ENCODE results near the gene PRUNE1.

Gene PRUNE1

DNA sequence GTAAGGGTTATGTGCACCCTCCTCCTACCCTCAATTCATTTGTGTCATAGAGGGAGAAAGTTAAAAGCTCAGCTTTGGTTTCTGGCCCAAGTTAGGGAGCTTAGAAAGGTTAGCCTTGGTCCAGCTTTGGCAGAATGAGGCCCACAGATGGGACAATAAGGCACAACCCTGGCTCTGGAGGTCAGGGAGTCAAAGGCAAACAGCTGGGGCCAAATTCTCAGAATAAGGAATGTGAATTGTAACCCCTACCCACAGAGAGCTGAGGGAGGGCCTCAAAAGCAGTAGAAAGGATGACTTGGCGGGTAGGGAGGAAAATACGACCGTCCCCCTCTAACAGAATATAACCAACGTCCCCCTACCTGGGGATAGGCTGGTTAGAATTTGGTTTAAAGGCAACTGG, 42.6 kb upstream of the PRUNE1 start:
- POLR2A ChIA-PET = interaction anchor here (0.6 to 1.1 kb wide), 3 partner anchors 8 to 100 kb away, joined by 3 read pairs; partner anchors contain the start of gene CERS2
- no peak for DNase-seq (ENCODE audit: extremely low spot score)
- TF ChIP-seq SP1 (IDR thresholded peaks at IDR 0.05) = no peak
- no peak for TF ChIP-seq BHLHE40 (IDR thresholded peaks at IDR 0.05; ENCODE audit: borderline replicate concordance)
- TF ChIP-seq, protein P1, sequence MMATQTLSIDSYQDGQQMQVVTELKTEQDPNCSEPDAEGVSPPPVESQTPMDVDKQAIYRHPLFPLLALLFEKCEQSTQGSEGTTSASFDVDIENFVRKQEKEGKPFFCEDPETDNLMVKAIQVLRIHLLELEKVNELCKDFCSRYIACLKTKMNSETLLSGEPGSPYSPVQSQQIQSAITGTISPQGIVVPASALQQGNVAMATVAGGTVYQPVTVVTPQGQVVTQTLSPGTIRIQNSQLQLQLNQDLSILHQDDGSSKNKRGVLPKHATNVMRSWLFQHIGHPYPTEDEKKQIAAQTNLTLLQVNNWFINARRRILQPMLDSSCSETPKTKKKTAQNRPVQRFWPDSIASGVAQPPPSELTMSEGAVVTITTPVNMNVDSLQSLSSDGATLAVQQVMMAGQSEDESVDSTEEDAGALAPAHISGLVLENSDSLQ (IDR thresholded peaks at IDR 0.05) = no peak
- no peak for TF ChIP-seq NFRKB (IDR thresholded peaks at IDR 0.05)
- TF ChIP-seq FOXK2 (IDR thresholded peaks at IDR 0.05) = no peak
- TF ChIP-seq ARNT (IDR thresholded peaks at IDR 0.05) = no peak
- TF ChIP-seq HDGF (IDR thresholded peaks at IDR 0.05; ENCODE audit: borderline replicate concordance) = no peak
- no peak for TF ChIP-seq FOXA1 (IDR thresholded peaks at IDR 0.05)
- TF ChIP-seq CTBP1 (IDR thresholded peaks at IDR 0.05; ENCODE audit: borderline replicate concordance) = no peak
- no peak for TF ChIP-seq TARDBP (IDR thresholded peaks at IDR 0.05)
- CTCF ChIA-PET = no interaction called here

DNA sequence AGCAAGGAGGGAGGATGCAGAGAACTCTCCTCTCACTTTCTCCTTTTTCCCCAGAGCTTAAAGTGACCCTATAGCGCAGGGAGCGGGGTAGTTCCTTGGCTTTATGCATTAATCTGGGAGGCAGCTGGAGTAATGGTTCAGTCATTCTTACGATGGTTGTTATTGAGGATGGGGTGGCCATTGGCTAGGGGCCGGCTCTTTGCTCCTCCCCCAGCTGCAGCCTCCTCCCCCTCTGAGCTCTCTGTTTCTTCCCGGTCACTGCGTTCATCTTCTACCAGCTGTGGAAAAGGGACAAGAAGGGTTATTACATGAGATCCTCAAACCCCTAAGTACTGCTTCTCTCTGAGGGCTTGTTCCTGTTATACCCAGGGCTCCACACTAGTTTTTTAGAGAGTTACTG, 42.2 kb upstream of the PRUNE1 start:
- no peak for TF ChIP-seq ARNT (IDR thresholded peaks at IDR 0.05)
- no peak for TF ChIP-seq FOXK2 (IDR thresholded peaks at IDR 0.05)
- no peak for TF ChIP-seq HDGF (IDR thresholded peaks at IDR 0.05; ENCODE audit: borderline replicate concordance)
- TF ChIP-seq SP1 (IDR thresholded peaks at IDR 0.05) = no peak
- no peak for TF ChIP-seq FOXM1 (IDR thresholded peaks at IDR 0.05; ENCODE audit: borderline replicate concordance)
- no peak for TF ChIP-seq ZNF384 (IDR thresholded peaks at IDR 0.05)
- no peak for TF ChIP-seq BHLHE40 (IDR thresholded peaks at IDR 0.05; ENCODE audit: borderline replicate concordance)
- TF ChIP-seq, protein P1 (IDR thresholded peaks at IDR 0.05) = no peak
- TF ChIP-seq L3MBTL2 (conservative IDR thresholded peaks at IDR 0.05) = no peak
- TF ChIP-seq NFRKB (IDR thresholded peaks at IDR 0.05) = no peak
- TF ChIP-seq FOXA1 (IDR thresholded peaks at IDR 0.05) = no peak
- TF ChIP-seq ELF4 (IDR thresholded peaks at IDR 0.05) = no peak
- TF ChIP-seq CTBP1 (IDR thresholded peaks at IDR 0.05; ENCODE audit: borderline replicate concordance) = no peak
- TF ChIP-seq TARDBP (IDR thresholded peaks at IDR 0.05) = no peak
- no peak for TF ChIP-seq SUZ12 (IDR thresholded peaks at IDR 0.05)
- no peak for TF ChIP-seq LEF1 (IDR thresholded peaks at IDR 0.05; ENCODE audit: borderline replicate concordance)
- ChIA-PET CTCF (interaction anchor here (0.8 kb wide), 1 partner anchor 30 kb away, joined by 3 read pairs; no protein-coding TSS in a partner anchor), POLR2A (interaction anchor here (0.6 to 1.1 kb wide), 3 partner anchors 8 to 100 kb away, joined by 3 read pairs; partner anchors contain the start of gene CERS2)
- DNase-seq (ENCODE audit: extremely low spot score) = no peak

DNA sequence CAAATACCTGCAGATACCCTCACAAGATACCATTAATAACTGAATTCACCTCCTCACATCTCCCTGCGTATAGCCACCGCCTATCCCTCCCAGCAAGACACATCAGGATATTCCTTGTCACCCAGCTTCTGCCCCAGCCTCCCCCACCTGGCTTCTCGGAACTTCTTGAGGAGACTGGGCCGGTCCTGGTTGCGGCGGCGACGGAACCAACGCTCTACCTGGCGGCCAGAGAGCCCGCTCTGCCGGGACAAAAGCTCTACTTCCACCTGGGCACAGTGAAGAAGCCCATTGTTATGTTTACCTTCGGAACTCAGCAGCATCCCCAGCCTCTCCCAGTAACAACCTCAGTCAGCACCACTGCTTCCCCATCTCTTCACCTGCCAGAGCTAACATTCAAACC, 40.3 kb upstream of the PRUNE1 start:
- ChIA-PET CTCF (interaction anchor here (0.6 to 0.8 kb wide), 2 partner anchors 9 to 22 kb away, joined by 3 read pairs; no protein-coding TSS in a partner anchor), POLR2A (no interaction called here)
- TF ChIP-seq FOXK2 (IDR thresholded peaks at IDR 0.05) (no peak), SP1 (IDR thresholded peaks at IDR 0.05) (no peak), BHLHE40 (IDR thresholded peaks at IDR 0.05; ENCODE audit: borderline replicate concordance) (no peak), CTBP1 (IDR thresholded peaks at IDR 0.05; ENCODE audit: borderline replicate concordance) (no peak), ELF4 (IDR thresholded peaks at IDR 0.05) (no peak), TARDBP (IDR thresholded peaks at IDR 0.05) (no peak), HDGF (IDR thresholded peaks at IDR 0.05; ENCODE audit: borderline replicate concordance) (no peak), ZNF384 (IDR thresholded peaks at IDR 0.05) (no peak), LEF1 (IDR thresholded peaks at IDR 0.05; ENCODE audit: borderline replicate concordance) (no peak), ARNT (IDR thresholded peaks at IDR 0.05) (no peak), SUZ12 (IDR thresholded peaks at IDR 0.05) (no peak), FOXM1 (IDR thresholded peaks at IDR 0.05; ENCODE audit: borderline replicate concordance) (no peak), FOXA1 (IDR thresholded peaks at IDR 0.05) (no peak), NFRKB (IDR thresholded peaks at IDR 0.05) (no peak), L3MBTL2 (conservative IDR thresholded peaks at IDR 0.05) (no peak)
- TF ChIP-seq, protein P1 (IDR thresholded peaks at IDR 0.05) = no peak
- DNase-seq (ENCODE audit: extremely low spot score) = no peak

DNA sequence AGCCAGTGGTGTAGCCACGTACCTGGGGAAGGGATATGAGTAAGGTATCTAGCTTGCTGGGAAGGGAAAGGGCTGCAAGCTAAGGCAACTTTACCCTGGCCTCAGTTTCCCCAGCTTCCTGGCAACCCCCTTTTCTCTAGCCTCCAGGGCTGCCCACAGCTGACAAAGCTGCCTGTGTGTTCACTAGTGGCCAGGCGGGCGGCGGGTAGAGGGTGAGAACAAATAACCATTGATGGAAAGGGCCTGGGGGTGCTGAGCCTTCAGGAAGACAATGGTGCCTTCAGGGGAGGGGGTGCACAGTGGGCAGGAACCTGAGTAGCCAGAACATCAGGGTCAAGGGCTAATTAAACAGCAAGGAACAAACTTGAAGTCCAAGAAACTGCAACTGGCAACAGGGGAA, 39.8 kb upstream of the PRUNE1 start:
- no peak for DNase-seq (ENCODE audit: extremely low spot score)
- TF ChIP-seq BHLHE40 (IDR thresholded peaks at IDR 0.05; ENCODE audit: borderline replicate concordance) (no peak), SUZ12 (IDR thresholded peaks at IDR 0.05) (no peak), FOXK2 (IDR thresholded peaks at IDR 0.05) (no peak), HDGF (IDR thresholded peaks at IDR 0.05; ENCODE audit: borderline replicate concordance) (no peak), FOXA1 (IDR thresholded peaks at IDR 0.05) (no peak), L3MBTL2 (conservative IDR thresholded peaks at IDR 0.05) (no peak)
- ChIA-PET CTCF (no interaction called here), POLR2A (interaction anchor here (1.5 kb wide), 1 partner anchor 38 kb away, joined by 4 read pairs; the partner anchor contains the start of gene MINDY1)

DNA sequence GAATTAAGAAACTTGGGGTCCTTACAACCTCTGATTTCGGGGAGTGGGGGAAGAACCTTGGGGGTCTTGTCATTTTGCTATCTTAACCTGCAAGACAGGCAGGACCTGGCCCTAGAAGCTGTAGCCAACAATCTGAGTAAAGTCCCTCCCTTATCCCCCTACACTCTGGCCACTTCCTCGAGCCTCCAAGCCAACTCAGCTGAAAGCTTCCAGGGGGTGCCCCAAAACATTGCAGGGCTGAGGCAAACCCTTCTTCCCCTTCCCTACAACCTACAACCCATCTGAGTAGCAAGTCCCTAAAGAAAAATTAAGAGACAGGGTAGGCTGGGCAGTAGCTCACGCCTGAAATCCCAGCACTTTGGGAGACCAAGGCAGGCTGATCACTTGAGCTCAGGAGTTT, 38.6 kb upstream of the PRUNE1 start:
- ChIA-PET POLR2A (interaction anchor here (1.5 kb wide), 1 partner anchor 37 kb away, joined by 4 read pairs; the partner anchor contains the start of gene MINDY1), CTCF (interaction anchor here (0.7 to 1.3 kb wide), 3 partner anchors 9 to 47 kb away, joined by 3 to 4 read pairs (median 3); no protein-coding TSS in a partner anchor)
- no peak for DNase-seq (ENCODE audit: extremely low spot score)
- TF ChIP-seq LEF1 (IDR thresholded peaks at IDR 0.05; ENCODE audit: borderline replicate concordance) (no peak), ARNT (IDR thresholded peaks at IDR 0.05) (no peak), FOXK2 (IDR thresholded peaks at IDR 0.05) (no peak), CTBP1 (IDR thresholded peaks at IDR 0.05; ENCODE audit: borderline replicate concordance) (no peak), FOXM1 (IDR thresholded peaks at IDR 0.05; ENCODE audit: borderline replicate concordance) (no peak)
